Mesothelial cell of epicardium (in vitro differentiated cells): Measurements from ENCODE around the gene PCYOX1L. TPM values are rescaled to one million over a fixed set of nuclear protein-coding genes. Genes with fewer than 3 reads are reported as not detected.

Experiments used
- DNase-seq, 2 experiments: peaks; one replicate each; pipeline ENCODE4 v3.0.0; 2021; ENCODE audit warnings: low spot score in 2 of 2; ENCODE audit not compliant: unreplicated experiment in 2 of 2
- H3K27ac Mint-ChIP-seq: 2 replicates; pipeline ENCODE4 v1.8.0; 2021; ENCODE audit warnings: mixed read lengths
- H3K27me3 Mint-ChIP-seq: 2 replicates; pipeline ENCODE4 v1.8.0; 2021; ENCODE audit warnings: low read depth, mixed read lengths
- H3K36me3 Mint-ChIP-seq: 2 replicates; pipeline ENCODE4 v1.8.0; 2021; ENCODE audit warnings: mixed read lengths
- H3K4me1 Mint-ChIP-seq: 2 replicates; pipeline ENCODE4 v1.8.0; 2021; ENCODE audit warnings: mixed read lengths
- H3K4me3 Mint-ChIP-seq: 2 replicates; pipeline ENCODE4 v1.8.0; 2021; ENCODE audit warnings: mild to moderate bottlenecking, moderate library complexity, mixed read lengths
- H3K9me3 Mint-ChIP-seq: 2 replicates; pipeline ENCODE4 v1.8.0; 2021; ENCODE audit warnings: mixed read lengths
- total RNA-seq: library from RNA; stranded (reverse); gene quantifications from 3 replicates; pipeline ENCODE4 v1.2.1, GENCODE V29; 2021
- TF ChIP-seq, protein P1 (sequence below): fragments of 200-600 bp; sonication (generic); IDR thresholded peaks from one replicate; pipeline ENCODE4 v1.5.0; 2021; ENCODE audit warnings: antibody characterized with exemption; ENCODE audit not compliant: unreplicated experiment

The PCYOX1L gene
- total RNA-seq, 1 donor from 2014 or later: 23.2 TPM

DNA sequence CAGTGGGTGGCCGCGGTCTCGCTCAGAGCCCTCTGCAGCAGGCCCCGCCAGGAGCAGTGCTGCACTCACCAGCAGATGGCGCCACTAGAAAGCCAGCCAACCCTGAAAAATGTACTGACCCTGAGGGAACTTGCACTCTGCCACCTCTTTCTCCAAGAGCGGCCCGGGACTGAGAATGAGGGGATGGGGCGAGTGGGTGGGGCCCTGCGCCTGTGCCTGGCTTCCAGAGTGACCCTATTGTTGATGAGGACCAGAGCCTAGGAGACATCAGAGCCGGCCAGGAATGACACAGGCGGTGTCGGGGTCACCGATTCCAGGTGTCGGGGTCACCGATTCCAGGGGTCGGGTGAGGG, 24.1 kb downstream of the PCYOX1L start:
- Mint-ChIP-seq H3K27me3 (no peaks in the 10 kb centered on the region), H3K9me3 (no peaks in the 10 kb centered on the region), H3K4me1 (peaks cover 37% of the 10 kb centered on the region), H3K27ac (peak overlapping the region; percentile 59), H3K4me3 (no peak overlapping the region), H3K36me3 (no peaks in the 10 kb centered on the region)
- TF ChIP-seq, protein P1, sequence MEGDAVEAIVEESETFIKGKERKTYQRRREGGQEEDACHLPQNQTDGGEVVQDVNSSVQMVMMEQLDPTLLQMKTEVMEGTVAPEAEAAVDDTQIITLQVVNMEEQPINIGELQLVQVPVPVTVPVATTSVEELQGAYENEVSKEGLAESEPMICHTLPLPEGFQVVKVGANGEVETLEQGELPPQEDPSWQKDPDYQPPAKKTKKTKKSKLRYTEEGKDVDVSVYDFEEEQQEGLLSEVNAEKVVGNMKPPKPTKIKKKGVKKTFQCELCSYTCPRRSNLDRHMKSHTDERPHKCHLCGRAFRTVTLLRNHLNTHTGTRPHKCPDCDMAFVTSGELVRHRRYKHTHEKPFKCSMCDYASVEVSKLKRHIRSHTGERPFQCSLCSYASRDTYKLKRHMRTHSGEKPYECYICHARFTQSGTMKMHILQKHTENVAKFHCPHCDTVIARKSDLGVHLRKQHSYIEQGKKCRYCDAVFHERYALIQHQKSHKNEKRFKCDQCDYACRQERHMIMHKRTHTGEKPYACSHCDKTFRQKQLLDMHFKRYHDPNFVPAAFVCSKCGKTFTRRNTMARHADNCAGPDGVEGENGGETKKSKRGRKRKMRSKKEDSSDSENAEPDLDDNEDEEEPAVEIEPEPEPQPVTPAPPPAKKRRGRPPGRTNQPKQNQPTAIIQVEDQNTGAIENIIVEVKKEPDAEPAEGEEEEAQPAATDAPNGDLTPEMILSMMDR: peak; percentile 93
- peak; percentile 69 to 88 for DNase-seq

DNA sequence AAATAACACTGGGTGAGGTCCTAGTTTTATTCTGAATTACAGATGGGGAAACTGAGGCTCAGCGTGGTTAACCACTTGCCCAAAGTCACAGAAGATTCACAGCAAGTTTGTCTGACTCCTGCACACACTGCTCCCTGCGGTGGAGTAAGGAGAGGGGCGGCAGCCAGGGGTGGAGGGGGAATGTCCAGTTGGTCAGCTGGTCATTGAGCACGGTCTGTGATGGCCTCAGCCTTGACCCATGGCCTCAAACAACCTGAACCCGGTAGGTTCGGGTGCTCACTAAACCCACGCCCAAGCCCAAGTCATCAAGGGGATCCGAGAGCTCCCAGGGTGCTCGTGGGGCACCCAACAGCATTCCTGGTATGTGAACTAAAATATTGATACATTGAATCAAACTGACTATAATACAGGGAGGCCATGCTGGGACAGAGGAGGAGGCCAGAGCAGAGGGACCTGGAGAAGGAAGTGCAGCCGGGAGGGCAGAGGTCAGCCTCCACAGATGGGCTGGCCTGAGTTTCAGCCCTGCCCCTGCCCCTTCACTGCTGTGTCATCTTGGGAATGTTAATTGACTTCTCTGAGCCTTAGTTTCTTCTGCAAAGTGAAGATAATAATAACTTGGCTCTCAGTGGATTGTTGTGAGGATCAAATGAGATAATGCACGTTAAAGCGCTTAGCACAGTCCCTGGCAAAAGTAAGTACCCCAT, 24.8 kb downstream of the PCYOX1L start:
- Mint-ChIP-seq H3K27ac (no peak overlapping the region), H3K4me3 (no peak overlapping the region)

DNA sequence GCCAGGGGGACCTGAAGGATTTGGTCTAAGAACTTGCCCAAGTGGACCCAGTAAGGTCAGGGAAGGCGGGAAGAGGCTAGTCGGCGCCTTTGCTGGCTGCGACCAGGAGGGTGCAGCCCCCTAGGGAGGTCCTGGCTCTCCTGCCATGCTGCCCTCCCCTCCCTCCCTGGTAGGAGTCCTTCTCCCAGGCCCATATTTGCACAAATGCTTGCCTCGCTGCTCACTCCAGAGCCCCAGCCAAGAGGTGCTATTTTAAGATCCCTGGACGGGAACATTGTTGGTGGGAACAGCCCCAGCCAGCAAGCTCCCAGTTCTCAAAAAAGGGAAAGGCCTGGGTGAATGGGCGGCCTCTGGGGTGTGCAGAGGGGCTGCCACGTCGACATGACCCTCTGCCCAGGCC, 25.6 kb downstream of the PCYOX1L start:
- Mint-ChIP-seq H3K4me3 (no peak overlapping the region), H3K27ac (no peak overlapping the region), H3K27me3 (no peaks in the 10 kb centered on the region), H3K9me3 (no peaks in the 10 kb centered on the region), H3K4me1 (peaks cover 40% of the 10 kb centered on the region), H3K36me3 (no peaks in the 10 kb centered on the region)
- DNase-seq: no peak
- TF ChIP-seq, protein P1: no peak

More for the DNA sequence above, 24.8 kb downstream of the PCYOX1L start:
- Mint-ChIP-seq H3K4me1 (peaks cover 42% of the 10 kb centered on the region), H3K36me3 (no peaks in the 10 kb centered on the region), H3K27me3 (no peaks in the 10 kb centered on the region), H3K9me3 (no peaks in the 10 kb centered on the region)
- DNase-seq: no peak
- TF ChIP-seq, protein P1: no peak

DNA sequence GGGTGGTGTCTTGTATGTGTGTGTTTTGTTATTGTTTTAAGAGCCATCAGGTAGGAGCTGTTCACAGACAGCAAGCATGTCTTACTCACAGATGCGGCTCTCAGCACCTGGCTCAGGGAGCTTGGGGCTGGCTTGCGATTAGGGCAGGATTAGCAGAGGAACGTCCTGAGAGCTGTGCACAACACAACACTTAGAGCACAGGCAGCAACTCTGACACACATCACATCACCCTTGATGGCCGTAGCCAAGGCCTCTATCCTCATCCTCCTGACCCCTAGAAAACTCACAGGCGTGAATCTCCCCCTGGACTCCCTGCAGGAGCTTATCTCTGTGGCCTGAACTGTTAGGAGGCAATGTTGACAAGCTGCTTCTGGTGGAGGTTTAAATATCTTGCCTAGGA, 28.3 kb downstream of the PCYOX1L start:
- DNase-seq: no peak
- H3K27ac Mint-ChIP-seq: peak overlapping the region; percentile 85
- H3K4me3 Mint-ChIP-seq: no peak overlapping the region
- H3K27me3 Mint-ChIP-seq: no peaks in the 10 kb centered on the region
- H3K9me3 Mint-ChIP-seq: no peaks in the 10 kb centered on the region
- TF ChIP-seq, protein P1: no peak
- no peaks in the 10 kb centered on the region for H3K36me3 Mint-ChIP-seq
- peaks cover 33% of the 10 kb centered on the region for H3K4me1 Mint-ChIP-seq

DNA sequence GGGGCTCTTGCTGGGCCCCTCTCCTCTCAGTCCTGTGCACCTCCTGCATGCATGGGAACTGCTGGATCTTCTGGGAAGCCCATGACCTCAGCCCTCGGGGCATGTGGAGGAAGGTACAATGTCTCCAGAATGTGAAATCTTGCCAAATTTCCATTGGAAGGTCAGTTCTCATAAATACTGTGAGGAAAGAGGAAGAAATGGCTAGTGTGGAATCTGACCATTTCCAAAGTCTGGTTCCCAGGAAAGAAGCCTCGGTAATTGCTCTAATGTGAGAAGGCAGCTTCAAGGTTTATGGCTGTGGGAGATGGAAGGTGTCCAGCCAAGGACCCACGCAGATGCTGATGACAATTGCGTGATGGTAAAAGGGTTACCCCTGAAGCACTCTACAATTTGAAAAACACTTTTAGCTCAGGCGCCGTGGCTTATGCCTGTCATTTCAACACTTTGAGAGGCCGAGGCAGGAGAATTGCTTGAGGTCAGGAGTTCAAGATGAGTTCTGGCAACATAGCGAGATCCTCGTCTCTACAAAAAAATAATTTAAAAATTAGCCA, 29.3 kb downstream of the PCYOX1L start:
- DNase-seq: no peak
- Mint-ChIP-seq H3K4me1 (peaks cover 23% of the 10 kb centered on the region), H3K27me3 (no peaks in the 10 kb centered on the region), H3K36me3 (no peaks in the 10 kb centered on the region), H3K27ac (peak overlapping the region; percentile 9), H3K4me3 (no peak overlapping the region), H3K9me3 (no peaks in the 10 kb centered on the region)
- TF ChIP-seq, protein P1: no peak
